H1 (cell line): ENCODE data around the gene POU3F1. TPM values are rescaled to one million over a fixed set of nuclear protein-coding genes. Genes with fewer than 3 reads are reported as not detected.
A peak's percentile ranks its signal among the peaks of the same experiment; 100 is the strongest.

Experiments used
- CTCF ChIA-PET: fragments of 300-600 bp; sonication (Branson Sonifier 250); formaldehyde crosslinking; loops from one replicate; lab custom pipeline; 2021; ENCODE audit not compliant: partially characterized antibody; lab: Charles Lee
- POLR2A ChIA-PET: fragments of 300-600 bp; sonication (Branson Sonifier 250); formaldehyde crosslinking; loops from one replicate; lab custom pipeline; 2021; ENCODE audit warnings: inconsistent platforms; ENCODE audit not compliant: partially characterized antibody; lab: Charles Lee
- DNase-seq, 2 experiments: peaks; one replicate each; pipeline versions ENCODE4 v3.0.0 to v3.0.0-alpha.2; 2010 to 2022; ENCODE audit warnings: low spot score in 2 of 2, low read depth in 1 of 2, mixed read lengths in 1 of 2
- FAIRE-seq: peaks from 2 replicates; lab custom pipeline; 2011; peaks lifted over from hg19 to GRCh38; lab: Jason Lieb, UNC
- H2AFZ ChIP-seq: 2 replicates; pipeline ENCODE4 v1.8.1; 2012; ENCODE audit warnings: low read length, inconsistent platforms
- H2AK5ac ChIP-seq: 2 replicates; pipeline ENCODE4 v1.6.1; 2013; ENCODE audit warnings: low read depth, low read length
- H2BK120ac ChIP-seq: replicated peaks from 2 replicates; pipeline ENCODE3; 2013; ENCODE audit warnings: low read depth, low read length, inconsistent platforms
- H2BK12ac ChIP-seq: 2 replicates; pipeline ENCODE4 v1.6.1; 2013; ENCODE audit warnings: low read depth, low read length
- H2BK15ac ChIP-seq: 2 replicates; pipeline ENCODE4 v1.6.1; 2013; ENCODE audit warnings: low read length
- H2BK20ac ChIP-seq: 2 replicates; pipeline ENCODE4 v1.6.1; 2013; ENCODE audit warnings: low read length
- H2BK5ac ChIP-seq: 2 replicates; pipeline ENCODE4 v1.6.1; 2013; ENCODE audit warnings: low read depth, low read length
- H3K14ac ChIP-seq: 2 replicates; pipeline ENCODE4 v1.6.1; 2013; ENCODE audit warnings: inconsistent platforms; ENCODE audit not compliant: insufficient read length
- H3K18ac ChIP-seq: 2 replicates; pipeline ENCODE4 v1.6.1; 2013; ENCODE audit warnings: low read length; ENCODE audit errors: extremely low read depth
- H3K23ac ChIP-seq: 2 replicates; pipeline ENCODE4 v1.6.1; 2013; ENCODE audit warnings: inconsistent platforms; ENCODE audit not compliant: insufficient read length
- H3K23me2 ChIP-seq: 2 replicates; pipeline ENCODE4 v1.6.1; 2013; ENCODE audit warnings: low read depth, low read length
- H3K27ac ChIP-seq: 2 replicates; pipeline ENCODE4 v1.6.1; 2011; ENCODE audit warnings: low read depth, low read length, inconsistent platforms
- H3K27me3 ChIP-seq, 4 experiments: replicated peaks in 1 of 4; 1 replicate in 1 of 4; 2 replicates in 3 of 4; pipeline versions ENCODE4 v1.6.1 to v1.8.1; 2011 to 2013; ENCODE audit warnings: low read length in 3 of 4, mild to moderate bottlenecking in 3 of 4, inconsistent platforms in 2 of 4, mixed read lengths in 2 of 4, moderate library complexity in 1 of 4; ENCODE audit not compliant: control insufficient read depth in 3 of 4, insufficient read depth in 3 of 4; ENCODE audit errors: extremely low read depth in 1 of 4
- H3K36me3 ChIP-seq, 4 experiments: 2 replicates each; pipeline versions ENCODE4 v1.6.1 to v1.8.1; 2011 to 2013; ENCODE audit warnings: mild to moderate bottlenecking in 4 of 4, low read length in 3 of 4, moderate library complexity in 2 of 4, control low read depth in 1 of 4, inconsistent platforms in 1 of 4; ENCODE audit not compliant: insufficient read depth in 4 of 4, control insufficient read depth in 2 of 4
- H3K4ac ChIP-seq: replicated peaks from 2 replicates; pipeline ENCODE3; 2013; ENCODE audit warnings: low read length, low read depth, mixed read lengths, inconsistent platforms; ENCODE audit not compliant: insufficient read length
- H3K4me1 ChIP-seq, 4 experiments: replicated peaks in 1 of 4; 1 replicate in 1 of 4; 2 replicates in 3 of 4; pipeline versions ENCODE4 v1.6.1 to v1.8.1; 2011 to 2013; ENCODE audit warnings: low read length in 3 of 4, inconsistent platforms in 2 of 4, mixed read lengths in 1 of 4; ENCODE audit not compliant: insufficient read depth in 4 of 4, control insufficient read depth in 3 of 4
- H3K4me2 ChIP-seq, 2 experiments: 2 replicates each; pipeline versions ENCODE4 v1.6.1 to v1.8.1; 2011 to 2013; ENCODE audit warnings: low read depth in 2 of 2, low read length in 2 of 2, control low read depth in 1 of 2, inconsistent platforms in 1 of 2, mild to moderate bottlenecking in 1 of 2; ENCODE audit not compliant: insufficient read depth in 1 of 2
- H3K4me3 ChIP-seq, 4 experiments: fragments of 200-600, 300-600 bp in 1 of 4; sonication (generic), shearing (Covaris generic), sonication (Bioruptor Twin) in 1 of 4; 2 replicates each; pipeline versions ENCODE4 v1.5.1 to v1.8.1; 2011 to 2016; ENCODE audit warnings: low read length in 4 of 4, low read depth in 3 of 4, control low read depth in 2 of 4, inconsistent platforms in 2 of 4, mild to moderate bottlenecking in 2 of 4, mixed read lengths in 1 of 4, moderate library complexity in 1 of 4; ENCODE audit not compliant: insufficient read depth in 2 of 4; ENCODE audit errors: extremely low read depth in 1 of 4
- H3K56ac ChIP-seq: replicated peaks from 2 replicates; pipeline ENCODE3; 2013; ENCODE audit warnings: low read depth, mild to moderate bottlenecking, mixed read lengths, low read length, inconsistent platforms; ENCODE audit not compliant: insufficient read length
- H3K79me1 ChIP-seq: 2 replicates; pipeline ENCODE4 v1.6.1; 2013; ENCODE audit warnings: low read depth, low read length, control low read depth
- H3K79me2 ChIP-seq, 2 experiments: 2 replicates each; pipeline versions ENCODE4 v1.6.1 to v1.8.1; 2012 to 2013; ENCODE audit warnings: low read length in 2 of 2, mild to moderate bottlenecking in 2 of 2, inconsistent platforms in 1 of 2; ENCODE audit not compliant: insufficient read depth in 2 of 2, control insufficient read depth in 1 of 2
- H3K9ac ChIP-seq, 4 experiments: replicated peaks in 1 of 4; 1 replicate in 1 of 4; 2 replicates in 3 of 4; pipeline versions ENCODE4 v1.6.1 to v1.8.1; 2011 to 2013; ENCODE audit warnings: low read depth in 3 of 4, low read length in 3 of 4, control low read depth in 2 of 4, mild to moderate bottlenecking in 2 of 4, moderate library complexity in 2 of 4, inconsistent platforms in 1 of 4; ENCODE audit errors: extremely low read depth in 1 of 4
- H3K9me3 ChIP-seq, 2 experiments: 2 replicates each; pipeline versions ENCODE4 v1.6.1 to v1.8.1; 2012 to 2013; ENCODE audit warnings: mild to moderate bottlenecking in 2 of 2, moderate library complexity in 2 of 2, control low read depth in 1 of 2, inconsistent platforms in 1 of 2, low read depth in 1 of 2, low read length in 1 of 2, mixed read lengths in 1 of 2; ENCODE audit not compliant: insufficient read depth in 2 of 2
- H4K20me1 ChIP-seq, 2 experiments: replicated peaks in 1 of 2; 2 replicates each; pipeline versions ENCODE3 to v1.8.1; 2011 to 2013; ENCODE audit warnings: inconsistent platforms in 2 of 2, low read length in 2 of 2, mild to moderate bottlenecking in 1 of 2; ENCODE audit not compliant: insufficient read depth in 2 of 2, control insufficient read depth in 1 of 2
- H4K5ac ChIP-seq: 2 replicates; pipeline ENCODE4 v1.6.1; 2013; ENCODE audit warnings: low read length, low read depth, mixed read lengths, inconsistent platforms; ENCODE audit not compliant: insufficient read length
- H4K8ac ChIP-seq: 2 replicates; pipeline ENCODE4 v1.8.0; 2013; ENCODE audit warnings: mild to moderate bottlenecking, moderate library complexity, low read length, inconsistent platforms; ENCODE audit not compliant: insufficient read depth; ENCODE audit errors: extremely low read depth
- H4K91ac ChIP-seq: replicated peaks from 2 replicates; pipeline ENCODE3; 2013; ENCODE audit warnings: low read length, mixed read lengths, inconsistent platforms; ENCODE audit not compliant: insufficient read length
- JUND ChIP-seq: IDR thresholded peaks from 2 replicates; pipeline ENCODE4 v1.6.1; 2011; ENCODE audit warnings: mild to moderate bottlenecking, improper control_type of control experiment, low read length
- POLR2A ChIP-seq, 2 experiments: IDR thresholded peaks; 1 replicate in 1 of 2; 2 replicates in 1 of 2; pipeline ENCODE4 v1.6.1; 2011; ENCODE audit warnings: low read depth in 2 of 2, low read length in 2 of 2, mild to moderate bottlenecking in 2 of 2; ENCODE audit errors: control extremely low read depth in 1 of 2
- SIN3A ChIP-seq, 2 experiments: IDR thresholded peaks in 1 of 2; conservative IDR thresholded peaks in 1 of 2; 2 replicates each; pipeline ENCODE4 v1.6.1; 2011 to 2012; ENCODE audit warnings: low read length in 2 of 2, improper control_type of control experiment in 1 of 2, low read depth in 1 of 2, mild to moderate bottlenecking in 1 of 2
- SP2 ChIP-seq: IDR thresholded peaks from 2 replicates; pipeline ENCODE4 v1.6.1; 2012; ENCODE audit warnings: mild to moderate bottlenecking, low read length, inconsistent platforms
- WGBS, 2 experiments: shearing (Covaris generic) in 1 of 2; methylation state at CpG; one replicate each; pipeline versions ENCODE4 v1.1.6 to v1.1.7; 2013 to 2015; ENCODE audit warnings: low lambda C conversion rate in 2 of 2, mixed read lengths in 2 of 2, inconsistent platforms in 1 of 2, low coverage in 1 of 2, missing lambda C conversion rate in 1 of 2; ENCODE audit not compliant: insufficient replicate concordance in 2 of 2, insufficient coverage in 1 of 2, insufficient read length in 1 of 2; ENCODE audit errors: extremely low coverage in 1 of 2, missing lambda C conversion rate in 1 of 2; 5-methylcytosine and 5-hydroxymethylcytosine counted together
- polyA plus RNA-seq, 7 experiments: library from polyadenylated mRNA; depleted of rRNA in 3 of 7; stranded (reverse) in 5 of 7; unstranded in 2 of 7; fragments of >200 nt in 5 of 7; fragments of 200-250 nt in 2 of 7; gene quantifications; 1 replicate in 5 of 7; 2 replicates in 1 of 7; 4 replicates in 1 of 7; pipeline versions ENCODE4 v1.2.1 to v1.2.3, GENCODE V29; 2011 to 2013; ENCODE audit warnings: missing spikeins in 2 of 7, mixed read lengths in 2 of 7
- total RNA-seq: library from RNA; stranded (reverse); fragmentation: NEBNext Ultra II Directional; extraction: Animal tissue kit (Norgen Biotek cat#: 25700); gene quantifications from 2 replicates; pipeline ENCODE4 v1.2.1, GENCODE V29; 2021

The POU3F1 gene
- total and polyA plus RNA-seq, 2 of the 8 experiments (the other 6 are each of a cell fraction or from before 2014, with no cell fraction given): 4.2 to 10.8 TPM

DNA sequence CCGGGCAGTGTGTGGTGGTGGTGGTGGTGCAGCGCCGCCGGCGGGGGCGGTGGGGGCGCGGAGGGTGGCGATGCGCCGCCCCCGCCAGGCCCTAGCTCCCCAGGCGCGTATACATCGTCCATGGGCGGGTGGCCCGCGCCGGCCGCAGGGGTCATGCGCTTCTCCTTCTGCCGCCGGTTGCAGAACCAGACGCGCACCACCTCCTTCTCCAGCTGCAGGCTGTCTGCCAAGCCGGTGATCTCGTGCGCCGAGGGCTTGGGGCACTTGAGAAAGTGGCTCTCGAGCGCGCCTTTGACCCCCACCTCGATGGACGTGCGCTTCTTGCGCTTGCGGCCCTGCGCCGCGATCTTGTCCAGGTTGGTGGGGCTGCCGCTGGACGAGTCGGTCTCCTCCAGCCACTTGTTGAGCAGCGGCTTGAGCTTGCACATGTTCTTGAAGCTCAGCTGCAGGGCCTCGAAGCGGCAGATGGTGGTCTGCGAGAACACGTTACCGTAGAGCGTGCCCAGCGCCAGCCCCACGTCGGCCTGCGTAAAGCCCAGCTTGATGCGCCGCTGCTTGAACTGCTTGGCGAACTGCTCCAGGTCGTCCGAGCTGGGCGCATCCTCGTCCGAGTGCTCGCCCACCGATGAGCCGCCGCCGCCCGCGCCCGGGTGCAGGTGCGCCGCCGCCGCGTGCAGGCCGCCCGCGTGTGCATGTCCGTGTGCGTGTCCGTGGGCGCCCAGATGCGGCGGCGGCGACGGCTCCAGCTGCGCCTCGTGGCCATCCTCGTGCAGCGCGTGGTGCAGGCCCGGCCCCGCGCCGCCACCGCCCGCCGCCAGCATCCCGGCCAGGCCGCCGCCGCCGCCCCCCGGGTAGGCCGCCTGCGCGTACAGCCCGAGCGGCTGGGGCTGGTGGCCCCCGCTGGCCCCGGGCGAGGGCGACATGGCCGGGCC is 926 bp downstream of the POU3F1 start:
- Histone ChIP-seq H3K23ac (no peak overlapping the region), H2AFZ (no peak overlapping the region), H4K8ac (peak overlapping the region; percentile 59), H4K5ac (no peak overlapping the region), H3K79me2 (peaks cover 0 to 15% of the 10 kb centered on the region in 2 experiments; a peak in 3 of 4 replicates), H3K9ac (peak overlapping the region in 1 of 4 experiments; percentile 56; a peak in 3 of 7 replicates), H2BK15ac (peak overlapping the region; percentile 72; the same call in 1 of the 2 replicates), H3K18ac (peak overlapping the region; percentile 75), H2BK120ac (no peak overlapping the region), H3K9me3 (no peaks in the 10 kb centered on the region), H2BK5ac (no peak overlapping the region; the same call in 1 of the 2 replicates), H3K4ac (no peak overlapping the region), H3K4me3 (peak overlapping the region; percentile 75 to 88 (median 81)), H2BK20ac (no peak overlapping the region), H3K36me3 (peaks cover 0 to 10% (median 0%) of the 10 kb centered on the region in 4 experiments; a peak in 1 of 8 replicates), H3K56ac (no peak overlapping the region), H2BK12ac (peak overlapping the region; percentile 75; the same call in 1 of the 2 replicates), H3K4me1 (peaks cover 3 to 18% (median 10%) of the 10 kb centered on the region in 4 experiments), H2AK5ac (no peak overlapping the region), H3K79me1 (peaks cover 2% of the 10 kb centered on the region), H3K27ac (no peak overlapping the region), H4K91ac (no peak overlapping the region), H4K20me1 (peaks cover 11 to 20% of the 10 kb centered on the region in 2 experiments), H3K27me3 (peaks cover 10 to 48% (median 40%) of the 10 kb centered on the region in 4 experiments; a peak in 6 of 7 replicates), H3K14ac (no peak overlapping the region), H3K4me2 (peak overlapping the region; percentile 51 to 84), H3K23me2 (peaks cover 24% of the 10 kb centered on the region; the same call in 1 of the 2 replicates)
- FAIRE-seq (no peak), DNase-seq (peak in 1 of 2 experiments; percentile 78)
- ChIA-PET POLR2A (interaction anchor here (0.6 to 1.6 kb wide), 8 partner anchors 15 to 386 kb away, joined by 3 to 4 read pairs (median 3); no protein-coding TSS in a partner anchor), CTCF (no interaction called here)
- WGBS, 2 experiments: 3% methylated on average over 69 of the region's 115 CpGs; no CpG with 5 or more reads in 1 of the 2 experiments
- TF ChIP-seq JUND (no peak), SIN3A (conservative IDR thresholded peaks at IDR 0.05 in 1 of 2, IDR thresholded peaks at IDR 0.05 in 1 of 2; ENCODE audit: low read depth in 1 of 2, low read length in 2 of 2) (no peak), SP2 (no peak), POLR2A (IDR thresholded peaks at IDR 0.05; ENCODE audit: control extremely low read depth in 1 of 2, low read depth in 2 of 2, low read length in 2 of 2) (no peak)
